ENCODE results near the gene IFNGR1.

DNA sequence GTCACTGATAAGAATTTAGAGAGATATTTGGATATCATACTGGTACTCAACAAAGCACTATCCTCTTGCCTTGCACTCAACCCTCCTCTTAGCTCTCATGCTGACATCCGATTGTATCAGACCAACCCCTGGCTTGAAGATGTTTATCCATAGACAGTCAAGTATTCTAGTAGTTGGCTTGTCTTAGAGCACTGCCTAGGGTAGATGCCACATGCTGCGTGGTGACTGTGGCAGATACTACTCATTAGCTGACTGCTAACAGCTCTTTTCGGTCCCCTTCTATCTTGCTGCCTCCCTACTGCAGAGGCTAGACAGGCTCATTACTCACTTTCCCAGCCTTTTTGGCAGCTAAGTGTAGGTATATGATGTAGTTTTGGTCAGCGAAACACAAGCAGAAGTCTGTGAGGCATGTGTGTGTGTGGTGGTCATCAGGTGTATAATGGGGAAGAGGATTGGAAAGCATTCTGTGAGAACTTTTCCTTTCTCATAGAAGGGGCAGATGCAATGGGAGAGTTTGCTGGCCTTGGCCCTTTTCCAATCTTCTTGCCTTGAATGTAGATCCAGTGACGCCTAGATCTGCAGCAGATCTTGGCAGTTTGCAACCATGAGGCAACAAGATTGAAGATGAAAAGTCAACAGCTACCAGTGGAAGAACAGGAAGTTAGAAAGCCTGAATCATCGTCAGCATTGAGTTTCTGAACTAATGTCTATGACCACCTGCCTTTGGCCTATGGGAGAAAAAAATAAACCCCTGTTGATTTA is 4.4 kb upstream of the IFNGR1 start:
- TF ChIP-seq TAF1 (IDR thresholded peaks at IDR 0.05; ENCODE audit: borderline replicate concordance, insufficient read depth, low read length) (no peak), POLR2AphosphoS5 (IDR thresholded peaks at IDR 0.05; ENCODE audit: low read depth, low read length) (no peak), SIN3A (IDR thresholded peaks at IDR 0.05; ENCODE audit: borderline replicate concordance, insufficient read depth, low read length) (no peak)
- TF ChIP-seq, protein P1, sequence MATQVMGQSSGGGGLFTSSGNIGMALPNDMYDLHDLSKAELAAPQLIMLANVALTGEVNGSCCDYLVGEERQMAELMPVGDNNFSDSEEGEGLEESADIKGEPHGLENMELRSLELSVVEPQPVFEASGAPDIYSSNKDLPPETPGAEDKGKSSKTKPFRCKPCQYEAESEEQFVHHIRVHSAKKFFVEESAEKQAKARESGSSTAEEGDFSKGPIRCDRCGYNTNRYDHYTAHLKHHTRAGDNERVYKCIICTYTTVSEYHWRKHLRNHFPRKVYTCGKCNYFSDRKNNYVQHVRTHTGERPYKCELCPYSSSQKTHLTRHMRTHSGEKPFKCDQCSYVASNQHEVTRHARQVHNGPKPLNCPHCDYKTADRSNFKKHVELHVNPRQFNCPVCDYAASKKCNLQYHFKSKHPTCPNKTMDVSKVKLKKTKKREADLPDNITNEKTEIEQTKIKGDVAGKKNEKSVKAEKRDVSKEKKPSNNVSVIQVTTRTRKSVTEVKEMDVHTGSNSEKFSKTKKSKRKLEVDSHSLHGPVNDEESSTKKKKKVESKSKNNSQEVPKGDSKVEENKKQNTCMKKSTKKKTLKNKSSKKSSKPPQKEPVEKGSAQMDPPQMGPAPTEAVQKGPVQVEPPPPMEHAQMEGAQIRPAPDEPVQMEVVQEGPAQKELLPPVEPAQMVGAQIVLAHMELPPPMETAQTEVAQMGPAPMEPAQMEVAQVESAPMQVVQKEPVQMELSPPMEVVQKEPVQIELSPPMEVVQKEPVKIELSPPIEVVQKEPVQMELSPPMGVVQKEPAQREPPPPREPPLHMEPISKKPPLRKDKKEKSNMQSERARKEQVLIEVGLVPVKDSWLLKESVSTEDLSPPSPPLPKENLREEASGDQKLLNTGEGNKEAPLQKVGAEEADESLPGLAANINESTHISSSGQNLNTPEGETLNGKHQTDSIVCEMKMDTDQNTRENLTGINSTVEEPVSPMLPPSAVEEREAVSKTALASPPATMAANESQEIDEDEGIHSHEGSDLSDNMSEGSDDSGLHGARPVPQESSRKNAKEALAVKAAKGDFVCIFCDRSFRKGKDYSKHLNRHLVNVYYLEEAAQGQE (IDR thresholded peaks at IDR 0.05; ENCODE audit: insufficient read depth in 1 of 2, low read depth in 2 of 2, low read length in 2 of 2), result peak in 1 of 2 experiments; percentile 29; a peak in 1 of 4 replicates

Measured in PFSK-1 (cell line).